ENCODE measurements around the gene HOXC10. TPM values are rescaled to one million over a fixed set of nuclear protein-coding genes. Genes with fewer than 3 reads are reported as not detected.

Gene HOXC10
- polyA plus RNA-seq, 3 donors = not detected

DNA sequence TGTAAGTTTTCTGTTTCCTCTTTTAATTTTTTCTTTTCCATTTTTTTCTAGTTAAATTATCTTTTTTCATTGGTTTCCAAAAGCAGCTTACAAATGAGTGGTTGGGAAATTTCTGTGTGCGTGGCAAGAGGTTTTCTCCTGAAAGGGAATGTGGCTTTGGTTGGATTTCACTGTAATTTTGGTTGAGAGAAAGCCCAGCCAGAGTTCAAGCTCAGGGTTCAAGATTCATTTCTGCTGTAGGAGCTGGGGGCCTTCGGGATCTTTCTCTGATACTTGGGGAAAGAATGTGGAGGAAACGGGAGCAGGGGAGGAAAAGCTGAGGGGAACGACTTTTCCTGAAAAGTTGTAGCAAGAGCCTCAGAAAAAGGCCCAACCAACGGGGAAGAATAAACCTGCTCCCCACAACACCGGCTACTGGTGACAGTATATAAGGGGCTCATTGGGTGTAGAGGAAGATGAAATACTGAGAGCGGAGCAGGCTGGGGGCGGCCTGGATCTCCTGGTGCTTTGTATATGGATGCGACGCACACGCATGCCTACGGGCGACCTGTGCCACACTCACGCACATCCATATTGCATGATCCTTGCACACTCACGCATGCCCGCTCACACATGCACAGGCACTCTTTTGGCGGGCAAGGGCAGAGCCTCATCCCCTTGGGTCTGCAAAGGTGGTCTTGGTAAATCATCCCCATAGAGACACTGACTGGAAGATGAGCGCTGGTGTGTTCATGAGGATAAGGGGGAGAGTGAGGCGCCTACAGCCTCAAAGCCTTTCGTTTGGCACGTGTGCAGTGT is 1.9 kb downstream of the HOXC10 start:
- Histone ChIP-seq H3K9me3 (replicated peaks in 1 of 2; ENCODE audit: control insufficient read depth in 1 of 2, insufficient read depth in 1 of 2, low read length in 2 of 2) (peaks cover 46 to 85% of the 10 kb centered on the region in 2 donors), H3K4me3 (replicated peaks in 1 of 3; ENCODE audit: low read depth in 2 of 3, low read length in 3 of 3) (no peak overlapping the region), H3K4me2 (replicated peaks; ENCODE audit: extremely low read depth, low read length, poor library complexity, severe bottlenecking) (no peak overlapping the region), H3K79me2 (ENCODE audit: insufficient read depth, low read length) (no peaks in the 10 kb centered on the region), H3K4me1 (ENCODE audit: control insufficient read depth in 1 of 2, insufficient read depth in 2 of 2, low read length in 2 of 2) (peaks cover 30 to 36% of the 10 kb centered on the region in 2 donors), H3K9ac (ENCODE audit: insufficient read depth, low read length, poor library complexity, severe bottlenecking) (no peak overlapping the region), H3K36me3 (replicated peaks in 1 of 2; ENCODE audit: control insufficient read depth in 1 of 2, insufficient read depth in 2 of 2, low read length in 2 of 2) (no peaks in the 10 kb centered on the region), H3K27ac (ENCODE audit: low read depth in 1 of 2, low read length in 2 of 2) (no peak overlapping the region), H3K27me3 (ENCODE audit: control insufficient read depth in 2 of 2, insufficient read depth in 2 of 2, low read length in 2 of 2) (peaks cover 91 to 100% of the 10 kb centered on the region in 2 donors), H4K20me1 (ENCODE audit: insufficient read depth, low read length) (no peaks in the 10 kb centered on the region), H2AFZ (ENCODE audit: insufficient read depth, low read depth, low read length, poor library complexity, severe bottlenecking) (no peak overlapping the region)
- 31% methylated on average over 6 of the region's 21 CpGs for WGBS (ENCODE audit: insufficient coverage)
- Mint-ChIP-seq H3K27me3 (ENCODE audit: low read depth in 3 of 3) (peaks cover 98 to 100% (median 100%) of the 10 kb centered on the region in 3 donors), H3K9me3 (peaks cover 17 to 83% (median 57%) of the 10 kb centered on the region in 7 donors), H3K36me3 (peaks cover 6 to 36% of the 10 kb centered on the region in 2 donors), H3K4me1 (peaks cover 42% of the 10 kb centered on the region), H3K27ac (no peak overlapping the region), H3K4me3 (peak overlapping the region in 1 of 2 donors; percentile 80)
- intact Hi-C loops (cut with micrococcal nuclease) = loop anchor here in 1 of 2 donors (10.0 kb wide), 1 partner anchor 292 kb away; no protein-coding TSS in a partner anchor
- DNase-seq = no peak
- TF ChIP-seq, protein P1, sequence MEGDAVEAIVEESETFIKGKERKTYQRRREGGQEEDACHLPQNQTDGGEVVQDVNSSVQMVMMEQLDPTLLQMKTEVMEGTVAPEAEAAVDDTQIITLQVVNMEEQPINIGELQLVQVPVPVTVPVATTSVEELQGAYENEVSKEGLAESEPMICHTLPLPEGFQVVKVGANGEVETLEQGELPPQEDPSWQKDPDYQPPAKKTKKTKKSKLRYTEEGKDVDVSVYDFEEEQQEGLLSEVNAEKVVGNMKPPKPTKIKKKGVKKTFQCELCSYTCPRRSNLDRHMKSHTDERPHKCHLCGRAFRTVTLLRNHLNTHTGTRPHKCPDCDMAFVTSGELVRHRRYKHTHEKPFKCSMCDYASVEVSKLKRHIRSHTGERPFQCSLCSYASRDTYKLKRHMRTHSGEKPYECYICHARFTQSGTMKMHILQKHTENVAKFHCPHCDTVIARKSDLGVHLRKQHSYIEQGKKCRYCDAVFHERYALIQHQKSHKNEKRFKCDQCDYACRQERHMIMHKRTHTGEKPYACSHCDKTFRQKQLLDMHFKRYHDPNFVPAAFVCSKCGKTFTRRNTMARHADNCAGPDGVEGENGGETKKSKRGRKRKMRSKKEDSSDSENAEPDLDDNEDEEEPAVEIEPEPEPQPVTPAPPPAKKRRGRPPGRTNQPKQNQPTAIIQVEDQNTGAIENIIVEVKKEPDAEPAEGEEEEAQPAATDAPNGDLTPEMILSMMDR (IDR thresholded peaks at IDR 0.05) = no peak

DNA sequence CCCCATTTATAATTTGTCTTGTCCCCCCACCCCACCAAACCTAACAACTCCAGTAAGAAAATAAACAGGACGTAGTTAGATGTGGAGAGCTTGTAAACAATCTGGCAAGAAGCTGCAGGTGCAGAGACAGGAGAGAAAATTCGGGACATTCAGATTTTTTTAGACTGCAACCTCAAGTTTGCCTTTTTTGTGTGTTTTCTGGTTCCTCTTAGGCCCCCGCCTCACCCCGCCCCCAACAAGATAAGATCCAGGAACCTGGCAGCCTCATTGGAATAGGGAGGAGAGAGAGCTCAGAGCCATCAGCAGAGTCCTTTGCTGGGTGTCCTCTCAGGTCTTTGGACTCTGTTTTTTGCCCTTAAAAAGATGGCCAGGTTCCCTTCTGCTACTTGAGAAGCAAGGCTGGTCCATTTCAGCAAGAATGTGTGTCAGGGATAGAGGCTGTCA is 2.9 kb downstream of the HOXC10 start:
- no peaks in the 10 kb centered on the region for H3K36me3 ChIP-seq (replicated peaks in 1 of 2; ENCODE audit: control insufficient read depth in 1 of 2, insufficient read depth in 2 of 2, low read length in 2 of 2)
- no peak overlapping the region for H3K4me2 ChIP-seq (replicated peaks; ENCODE audit: extremely low read depth, low read length, poor library complexity, severe bottlenecking)
- no peaks in the 10 kb centered on the region for H3K79me2 ChIP-seq (ENCODE audit: insufficient read depth, low read length)
- peaks cover 98 to 100% (median 100%) of the 10 kb centered on the region in 3 donors for H3K27me3 Mint-ChIP-seq (ENCODE audit: low read depth in 3 of 3)
- H3K27me3 ChIP-seq (ENCODE audit: control insufficient read depth in 2 of 2, insufficient read depth in 2 of 2, low read length in 2 of 2) = peaks cover 91 to 100% of the 10 kb centered on the region in 2 donors
- H3K27ac Mint-ChIP-seq = no peak overlapping the region
- WGBS (ENCODE audit: insufficient coverage) = no CpG with 5 or more reads among the region's 4 CpGs
- H3K4me3 Mint-ChIP-seq = peak overlapping the region in 1 of 2 donors; percentile 80
- peaks cover 30 to 35% of the 10 kb centered on the region in 2 donors for H3K4me1 ChIP-seq (ENCODE audit: control insufficient read depth in 1 of 2, insufficient read depth in 2 of 2, low read length in 2 of 2)
- no peaks in the 10 kb centered on the region for H4K20me1 ChIP-seq (ENCODE audit: insufficient read depth, low read length)
- no peak overlapping the region for H3K9ac ChIP-seq (ENCODE audit: insufficient read depth, low read length, poor library complexity, severe bottlenecking)
- TF ChIP-seq, protein P1 (IDR thresholded peaks at IDR 0.05) = no peak
- no peak for DNase-seq
- H3K36me3 Mint-ChIP-seq = peaks cover 6 to 34% of the 10 kb centered on the region in 2 donors
- H3K9me3 Mint-ChIP-seq = peaks cover 16 to 77% (median 50%) of the 10 kb centered on the region in 7 donors
- H2AFZ ChIP-seq (ENCODE audit: insufficient read depth, low read depth, low read length, poor library complexity, severe bottlenecking) = no peak overlapping the region
- peaks cover 36 to 83% of the 10 kb centered on the region in 2 donors for H3K9me3 ChIP-seq (replicated peaks in 1 of 2; ENCODE audit: control insufficient read depth in 1 of 2, insufficient read depth in 1 of 2, low read length in 2 of 2)
- intact Hi-C loops (cut with micrococcal nuclease) = loop anchor here in 1 of 2 donors (10.0 kb wide), 1 partner anchor 293 kb away; no protein-coding TSS in a partner anchor
- H3K27ac ChIP-seq (ENCODE audit: low read depth in 1 of 2, low read length in 2 of 2) = no peak overlapping the region
- peaks cover 42% of the 10 kb centered on the region for H3K4me1 Mint-ChIP-seq
- no peak overlapping the region for H3K4me3 ChIP-seq (replicated peaks in 1 of 3; ENCODE audit: low read depth in 2 of 3, low read length in 3 of 3)

Data from CD14-positive monocyte (primary cell).